Lower leg skin (tissue), 3 donors: Measurements from ENCODE around the gene GALNT3.

ENCODE experiments used
- CTCF ChIP-seq, 3 donors: fragments of 450-650 bp; IDR thresholded peaks; one replicate each; pipeline ENCODE4 v1.5.1; 2016; ENCODE audit warnings: antibody characterized with exemption in 3 of 3, mild to moderate bottlenecking in 3 of 3, moderate library complexity in 2 of 3
- POLR2A ChIP-seq, 2 donors: fragments of 450-650 bp; IDR thresholded peaks; one replicate each; pipeline ENCODE4 v1.6.1; 2016 to 2017; ENCODE audit warnings: antibody characterized with exemption in 2 of 2, mild to moderate bottlenecking in 1 of 2, moderate library complexity in 1 of 2

- no peak for TF ChIP-seq CTCF (IDR thresholded peaks at IDR 0.05)
- no peak for TF ChIP-seq POLR2A (IDR thresholded peaks at IDR 0.05)
These were observed 33.2 kb upstream of the GALNT3 start for GRCh38 chr2:165827016-165827920.
